ENCODE data around the gene NECTIN1.

The NECTIN1 gene

GRCh38 chr11:119694334-119694733 is 34.7 kb downstream of the NECTIN1 start:
- ATAC-seq = no peak
- TF ChIP-seq BACH2 (CRISPR knock-in tag; IDR thresholded peaks at IDR 0.05; ENCODE audit: borderline replicate concordance) (no peak), ZC3H10 (CRISPR knock-in tag; IDR thresholded peaks at IDR 0.05) (no peak), PPARA (CRISPR knock-in tag; IDR thresholded peaks at IDR 0.05; ENCODE audit: borderline replicate concordance) (no peak), CSDC2 (CRISPR knock-in tag; IDR thresholded peaks at IDR 0.05) (no peak), GLIS3 (CRISPR knock-in tag; IDR thresholded peaks at IDR 0.05) (no peak), RARB (CRISPR knock-in tag; IDR thresholded peaks at IDR 0.05) (no peak), OSR1 (CRISPR knock-in tag; IDR thresholded peaks at IDR 0.05) (no peak), TOX (CRISPR knock-in tag; IDR thresholded peaks at IDR 0.05; ENCODE audit: borderline replicate concordance) (no peak), CSRNP3 (CRISPR knock-in tag; IDR thresholded peaks at IDR 0.05) (no peak), ARNTL (CRISPR knock-in tag; IDR thresholded peaks at IDR 0.05; ENCODE audit: borderline replicate concordance, low read depth) (no peak), ZFP3 (CRISPR knock-in tag; IDR thresholded peaks at IDR 0.05) (no peak), SNAI2 (CRISPR knock-in tag; IDR thresholded peaks at IDR 0.05) (no peak), PATZ1 (CRISPR knock-in tag; IDR thresholded peaks at IDR 0.05; ENCODE audit: borderline replicate concordance) (no peak), CREB5 (CRISPR knock-in tag; IDR thresholded peaks at IDR 0.05; ENCODE audit: low read depth) (no peak), TSHZ2 (CRISPR knock-in tag; IDR thresholded peaks at IDR 0.05) (no peak), ZFP30 (CRISPR knock-in tag; IDR thresholded peaks at IDR 0.05) (no peak), TCF4 (CRISPR knock-in tag; IDR thresholded peaks at IDR 0.05; ENCODE audit: borderline replicate concordance) (no peak), ZNF565 (CRISPR knock-in tag; conservative IDR thresholded peaks at IDR 0.05; ENCODE audit: low read depth) (no peak), ISL1 (CRISPR knock-in tag; IDR thresholded peaks at IDR 0.05) (no peak), ZNF8 (CRISPR knock-in tag; IDR thresholded peaks at IDR 0.05) (no peak)

GRCh38 chr11:119693253-119693815 is 35.7 kb downstream of the NECTIN1 start:
- ATAC-seq = no peak
- TF ChIP-seq BACH2 (CRISPR knock-in tag; IDR thresholded peaks at IDR 0.05; ENCODE audit: borderline replicate concordance) (no peak), RARB (CRISPR knock-in tag; IDR thresholded peaks at IDR 0.05) (no peak), ZNF565 (CRISPR knock-in tag; conservative IDR thresholded peaks at IDR 0.05; ENCODE audit: low read depth) (no peak), PPARA (CRISPR knock-in tag; IDR thresholded peaks at IDR 0.05; ENCODE audit: borderline replicate concordance) (no peak), TCF4 (CRISPR knock-in tag; IDR thresholded peaks at IDR 0.05; ENCODE audit: borderline replicate concordance) (no peak), POU6F1 (CRISPR knock-in tag; IDR thresholded peaks at IDR 0.05; ENCODE audit: borderline replicate concordance, low read depth) (no peak)

- ATAC-seq = no peak
- TF ChIP-seq ZNF70 (CRISPR knock-in tag; IDR thresholded peaks at IDR 0.05) (no peak), BACH2 (CRISPR knock-in tag; IDR thresholded peaks at IDR 0.05; ENCODE audit: borderline replicate concordance) (no peak), PATZ1 (CRISPR knock-in tag; IDR thresholded peaks at IDR 0.05; ENCODE audit: borderline replicate concordance) (no peak), ZFP3 (CRISPR knock-in tag; IDR thresholded peaks at IDR 0.05) (no peak), ZC3H10 (CRISPR knock-in tag; IDR thresholded peaks at IDR 0.05) (no peak), ZFP30 (CRISPR knock-in tag; IDR thresholded peaks at IDR 0.05) (no peak), RARB (CRISPR knock-in tag; IDR thresholded peaks at IDR 0.05) (no peak), CREB5 (CRISPR knock-in tag; IDR thresholded peaks at IDR 0.05; ENCODE audit: low read depth) (no peak), POU6F1 (CRISPR knock-in tag; IDR thresholded peaks at IDR 0.05; ENCODE audit: borderline replicate concordance, low read depth) (no peak)
Measured at GRCh38 chr11:119692540-119692820, 36.5 kb downstream of the NECTIN1 start.

Data from SK-N-SH treated with all-trans-retinoic acid at 6 μM for 48 hours (cell line).